IgD-negative memory B cell (primary cell): ENCODE measurements around the gene PLK5. TPM values are rescaled to one million over a fixed set of nuclear protein-coding genes. Genes with fewer than 3 reads are reported as not detected.
"Not testable (repeated sequence)": the region's sequence is repeated elsewhere in the genome, so short reads cannot be mapped to it uniquely, and the experiment has no call there.

Source experiments
- H3K27ac Mint-ChIP-seq, 3 donors: one replicate each; pipeline ENCODE4 v1.8.0; 2020 to 2022; ENCODE audit warnings: mild to moderate bottlenecking in 3 of 3, mixed read lengths in 3 of 3, moderate library complexity in 1 of 3
- H3K27me3 Mint-ChIP-seq: one replicate; pipeline ENCODE4 v1.8.0; 2021; ENCODE audit warnings: mixed read lengths
- H3K36me3 Mint-ChIP-seq: one replicate; pipeline ENCODE4 v1.8.0; 2020; ENCODE audit warnings: mild to moderate bottlenecking, mixed read lengths
- H3K4me1 Mint-ChIP-seq, 3 donors: one replicate each; pipeline ENCODE4 v1.8.0; 2020 to 2022; ENCODE audit warnings: mixed read lengths in 3 of 3, mild to moderate bottlenecking in 1 of 3
- H3K4me3 Mint-ChIP-seq, 4 donors: one replicate each; pipeline ENCODE4 v1.8.0; 2020 to 2022; ENCODE audit warnings: mild to moderate bottlenecking in 4 of 4, mixed read lengths in 4 of 4, moderate library complexity in 3 of 4
- H3K9me3 Mint-ChIP-seq, 3 donors: one replicate each; pipeline ENCODE4 v1.8.0; 2020 to 2021; ENCODE audit warnings: mixed read lengths in 3 of 3, mild to moderate bottlenecking in 1 of 3
- polyA plus RNA-seq: library from polyadenylated mRNA; unstranded; fragments of 300-500 nt; fragmentation: Illumina TruSeq; gene quantifications from one replicate; pipeline ENCODE4 v1.2.3, GENCODE V29; 2021

Gene PLK5
- polyA plus RNA-seq, 1 donor from 2014 or later, result not detected

GRCh38 chr19:1510442-1510806 is 13.5 kb upstream of the PLK5 start:
- Mint-ChIP-seq H3K4me1 (peaks cover 3 to 9% (median 6%) of the 10 kb centered on the region in 3 donors), H3K27me3 (peaks cover 34% of the 10 kb centered on the region), H3K36me3 (peaks cover 4% of the 10 kb centered on the region), H3K9me3 (peaks cover 0 to 9% (median 0%) of the 10 kb centered on the region in 3 donors), H3K4me3 (peak overlapping the region in 1 of 4 donors; percentile 70), H3K27ac (no peak overlapping the region)

GRCh38 chr19:1510807-1511206 is 13.1 kb upstream of the PLK5 start:
- peaks cover 4% of the 10 kb centered on the region for H3K36me3 Mint-ChIP-seq
- peaks cover 32% of the 10 kb centered on the region for H3K27me3 Mint-ChIP-seq
- H3K4me1 Mint-ChIP-seq, result peaks cover 3 to 9% (median 6%) of the 10 kb centered on the region in 3 donors
- peaks cover 0 to 9% (median 0%) of the 10 kb centered on the region in 3 donors for H3K9me3 Mint-ChIP-seq
- H3K27ac Mint-ChIP-seq, result peak overlapping the region in 1 of 3 donors; percentile 23
- peak overlapping the region in 1 of 4 donors; percentile 70 for H3K4me3 Mint-ChIP-seq

- H3K27ac Mint-ChIP-seq, result peak overlapping the region in 1 of 3 donors; percentile 56
- H3K36me3 Mint-ChIP-seq, result peaks cover 4% of the 10 kb centered on the region
- H3K4me1 Mint-ChIP-seq, result peaks cover 3 to 7% (median 6%) of the 10 kb centered on the region in 3 donors
- H3K9me3 Mint-ChIP-seq, result peaks cover 0 to 6% (median 1%) of the 10 kb centered on the region in 3 donors
- H3K27me3 Mint-ChIP-seq, result peaks cover 35% of the 10 kb centered on the region
- no peak overlapping the region for H3K4me3 Mint-ChIP-seq
Measured at GRCh38 chr19:1511318-1512317, 12.3 kb upstream of the PLK5 start.

DNA sequence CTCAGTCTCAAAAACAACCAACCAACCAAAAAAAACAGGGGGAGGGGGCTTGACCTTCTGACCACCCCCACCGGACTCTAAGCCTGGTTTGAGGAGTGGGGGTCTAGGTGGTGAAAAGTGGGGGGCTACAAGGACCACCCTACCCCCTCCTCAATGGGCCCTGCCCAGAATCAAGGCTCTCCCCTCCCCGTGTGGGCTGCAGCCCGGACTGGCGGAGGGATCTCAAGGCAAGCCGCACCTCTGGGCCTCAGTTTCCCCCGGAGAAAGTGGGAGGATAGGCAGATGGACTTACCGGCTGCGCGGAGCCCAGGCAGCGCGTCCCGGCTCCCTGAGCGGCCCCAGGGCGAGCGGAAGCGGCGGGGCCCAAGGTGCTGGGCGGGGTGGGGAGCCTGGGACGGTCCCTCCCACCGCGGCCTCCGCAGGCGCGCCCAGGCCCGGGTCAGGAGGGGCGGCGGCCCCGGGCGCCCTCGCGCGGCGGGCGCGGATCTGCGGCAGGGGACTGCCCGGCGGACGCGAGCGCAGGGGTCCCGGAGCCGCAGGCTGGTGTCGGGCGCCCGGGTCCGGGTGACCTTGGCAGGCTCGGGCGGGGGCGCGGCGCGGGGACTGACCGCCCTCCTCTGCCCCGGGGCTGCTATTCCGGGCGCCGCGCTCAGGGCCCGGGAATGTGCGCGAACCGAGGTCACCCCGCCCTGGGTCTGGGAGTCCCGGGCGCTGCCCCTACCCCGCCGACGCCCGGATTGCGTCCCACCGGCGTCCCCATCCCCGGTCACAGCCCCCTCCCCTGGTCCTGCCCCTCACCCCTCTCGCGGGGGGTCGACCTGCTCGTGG is 11.0 kb upstream of the PLK5 start, which contains the start of gene ADAMTSL5:
Gene ADAMTSL5 (minus strand): TSS at position 349 of the 828 bp plus-strand sequence. CDS start 2,076 bp downstream, outside the sequence.
- Mint-ChIP-seq H3K27ac (peak within 1 kb of the TSS in 1 of 3 donors; percentile 56), H3K9me3 (peaks cover 0 to 3% (median 2%) of the 10 kb centered on the region in 3 donors), H3K36me3 (peaks cover under 1% of the 10 kb centered on the region), H3K27me3 (peaks cover 32% of the 10 kb centered on the region), H3K4me3 (peak within 1 kb of the TSS in 3 of 4 donors; percentile 21 to 73 (median 23)), H3K4me1 (peaks cover 0 to 3% (median 2%) of the 10 kb centered on the region in 3 donors)

- Mint-ChIP-seq H3K27me3 (peaks cover 36% of the 10 kb centered on the region), H3K9me3 (peaks cover 0 to 3% (median under 1%) of the 10 kb centered on the region in 3 donors), H3K4me3 (peak overlapping the region in 2 of 4 donors; percentile 47 to 49), H3K4me1 (peaks cover 0 to 2% (median 2%) of the 10 kb centered on the region in 3 donors), H3K27ac (no peak overlapping the region), H3K36me3 (no peaks in the 10 kb centered on the region)
Measured at GRCh38 chr19:1513499-1514294, 10.2 kb upstream of the PLK5 start.

GRCh38 chr19:1514295-1514661 is 9.6 kb upstream of the PLK5 start:
- H3K36me3 Mint-ChIP-seq, result no peaks in the 10 kb centered on the region
- H3K9me3 Mint-ChIP-seq, result peaks cover 0 to 3% (median 0%) of the 10 kb centered on the region in 3 donors
- H3K27ac Mint-ChIP-seq, result no peak overlapping the region
- H3K4me3 Mint-ChIP-seq, result peak overlapping the region in 2 of 4 donors; percentile 47 to 49
- H3K4me1 Mint-ChIP-seq, result peaks cover 0 to 2% (median 2%) of the 10 kb centered on the region in 3 donors
- H3K27me3 Mint-ChIP-seq, result peaks cover 35% of the 10 kb centered on the region

DNA sequence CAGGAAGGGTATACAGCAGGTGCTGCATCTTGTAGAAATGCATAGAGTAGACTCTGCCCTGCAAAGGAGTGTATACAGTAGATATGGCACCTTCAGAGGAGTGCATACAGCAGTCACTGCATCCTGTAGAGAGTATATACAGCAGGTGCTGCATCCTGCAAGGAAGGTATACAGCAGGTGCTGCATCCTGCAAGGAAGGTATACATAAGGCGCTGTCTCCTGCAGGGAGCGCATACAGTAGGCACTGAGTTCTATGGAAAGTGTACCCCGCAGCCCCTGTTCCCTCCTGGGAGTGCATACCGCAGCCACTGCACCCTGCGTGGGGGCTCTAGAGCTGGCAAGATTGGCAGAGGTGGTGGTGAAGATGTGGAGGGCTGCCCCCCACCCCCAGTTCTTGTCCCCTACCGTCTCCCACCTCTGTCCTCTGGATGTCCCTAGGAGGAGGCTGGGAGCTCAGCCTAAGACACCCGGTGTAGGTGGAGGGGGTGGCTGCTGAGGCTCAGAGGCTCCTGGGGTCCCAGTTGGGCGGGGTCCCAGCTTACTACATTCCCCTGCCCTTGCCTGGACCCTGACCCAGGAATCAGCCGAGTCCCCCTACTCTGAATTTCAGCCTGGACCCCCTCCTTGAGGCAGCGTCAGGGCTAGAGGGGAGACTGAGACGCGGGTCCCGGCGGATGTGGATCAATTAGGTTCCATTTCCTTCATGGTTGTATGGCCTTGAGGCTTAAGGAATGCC is 8.7 kb upstream of the PLK5 start:
- Mint-ChIP-seq H3K36me3 (no peaks in the 10 kb centered on the region), H3K9me3 (peaks cover 0 to 3% (median 0%) of the 10 kb centered on the region in 3 donors), H3K4me3 (no peak overlapping the region), H3K27me3 (peaks cover 32% of the 10 kb centered on the region), H3K4me1 (peaks cover 0 to 2% (median 2%) of the 10 kb centered on the region in 3 donors), H3K27ac (no peak overlapping the region)

DNA sequence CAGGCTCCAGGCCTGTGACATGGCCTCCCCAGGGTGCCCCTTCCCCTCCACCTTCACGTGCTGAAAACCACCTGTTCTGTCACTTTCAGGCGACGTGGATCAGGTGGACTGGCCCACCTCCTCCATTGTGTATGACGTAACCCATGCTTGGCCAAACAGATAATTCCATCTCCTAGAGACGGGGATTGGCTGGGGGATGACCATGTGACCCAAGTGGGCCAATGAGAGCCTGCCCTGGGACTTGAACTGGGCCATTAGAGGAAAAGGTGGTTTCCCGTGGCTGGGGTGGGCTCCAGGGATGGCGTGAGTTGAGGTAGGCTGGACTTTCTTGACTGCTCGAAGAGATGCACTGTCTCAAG is 7.5 kb upstream of the PLK5 start:
- Mint-ChIP-seq H3K9me3 (peaks cover 0 to 3% (median 0%) of the 10 kb centered on the region in 3 donors), H3K4me3 (no peak overlapping the region), H3K36me3 (no peaks in the 10 kb centered on the region), H3K27me3 (peaks cover 28% of the 10 kb centered on the region), H3K4me1 (peaks cover 0 to 2% (median 0%) of the 10 kb centered on the region in 3 donors), H3K27ac (no peak overlapping the region)

- Mint-ChIP-seq H3K9me3 (peaks cover 0 to 3% (median 0%) of the 10 kb centered on the region in 3 donors), H3K4me3 (no peak overlapping the region), H3K27ac (no peak overlapping the region), H3K36me3 (no peaks in the 10 kb centered on the region), H3K27me3 (peaks cover 28% of the 10 kb centered on the region), H3K4me1 (peaks cover 0 to 2% (median 0%) of the 10 kb centered on the region in 3 donors)
Measured at GRCh38 chr19:1518471-1518870, 5.4 kb upstream of the PLK5 start.

GRCh38 chr19:1519802-1520201 is 4.1 kb upstream of the PLK5 start:
- not testable (repeated sequence) for H3K4me3 Mint-ChIP-seq, H3K36me3 Mint-ChIP-seq, H3K9me3 Mint-ChIP-seq, H3K27ac Mint-ChIP-seq, H3K4me1 Mint-ChIP-seq
- peaks cover 28% of the 10 kb centered on the region for H3K27me3 Mint-ChIP-seq

DNA sequence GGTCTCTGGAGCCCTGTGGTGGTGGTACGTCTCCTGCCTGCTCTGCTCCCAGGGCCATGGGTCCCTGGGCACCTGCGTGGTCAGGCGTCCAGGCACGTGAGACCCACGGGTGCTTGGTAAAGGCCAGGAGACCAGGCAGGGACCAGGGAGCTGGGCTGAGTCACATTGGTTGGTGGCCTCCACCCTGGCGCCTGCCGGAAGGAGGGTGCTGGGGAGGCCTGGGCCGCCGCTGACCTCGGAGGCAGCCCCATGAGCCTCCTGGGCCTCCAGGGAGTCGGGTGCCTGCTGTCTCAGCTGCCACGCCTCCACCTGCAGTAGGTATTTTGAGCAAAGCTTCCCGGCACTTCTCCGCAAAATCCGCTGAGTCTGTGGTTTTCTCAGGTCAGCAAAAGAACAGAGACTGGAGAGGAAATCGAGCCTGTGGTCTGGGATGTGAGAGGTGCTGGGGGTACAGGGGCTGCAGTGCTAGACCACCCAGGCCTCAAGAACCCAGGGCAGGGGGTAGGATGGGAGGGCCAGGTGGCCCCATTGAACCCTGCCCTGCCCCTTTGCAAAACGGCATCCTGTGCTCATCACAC is 3.6 kb upstream of the PLK5 start:
- H3K27me3 Mint-ChIP-seq, result peaks cover 31% of the 10 kb centered on the region
- no peak overlapping the region for H3K4me3 Mint-ChIP-seq
- H3K36me3 Mint-ChIP-seq, result no peaks in the 10 kb centered on the region
- H3K9me3 Mint-ChIP-seq, result peaks cover 0 to 4% (median 3%) of the 10 kb centered on the region in 3 donors
- H3K4me1 Mint-ChIP-seq, result peaks cover 0 to 6% (median 0%) of the 10 kb centered on the region in 3 donors
- H3K27ac Mint-ChIP-seq, result no peak overlapping the region

DNA sequence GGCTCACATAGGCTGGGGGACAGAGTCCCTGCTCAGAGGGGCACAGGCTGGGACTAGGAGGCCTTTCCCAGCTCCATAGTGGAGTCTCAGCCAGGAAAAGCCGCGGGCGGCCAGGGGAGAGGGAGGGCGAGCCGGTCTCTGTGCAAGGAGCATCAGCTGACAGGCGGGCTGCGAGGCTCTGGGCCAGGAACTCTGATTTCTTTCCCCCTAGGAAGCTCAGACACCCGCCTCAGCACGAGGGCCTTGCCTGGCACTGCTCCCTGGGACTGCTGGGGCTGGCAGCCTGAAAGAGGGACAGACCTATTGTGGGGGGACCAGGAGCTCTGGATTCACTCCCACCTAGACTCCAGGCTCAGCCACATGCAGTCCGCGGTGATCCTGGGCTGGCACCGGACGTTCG is 2.2 kb upstream of the PLK5 start:
- no peak overlapping the region for H3K4me3 Mint-ChIP-seq
- H3K27ac Mint-ChIP-seq, result peak overlapping the region in 1 of 3 donors; percentile 14
- peaks cover 36% of the 10 kb centered on the region for H3K27me3 Mint-ChIP-seq
- H3K4me1 Mint-ChIP-seq, result peaks cover 0 to 6% (median 0%) of the 10 kb centered on the region in 3 donors
- H3K9me3 Mint-ChIP-seq, result peaks cover 0 to 4% (median 1%) of the 10 kb centered on the region in 3 donors
- H3K36me3 Mint-ChIP-seq, result no peaks in the 10 kb centered on the region

DNA sequence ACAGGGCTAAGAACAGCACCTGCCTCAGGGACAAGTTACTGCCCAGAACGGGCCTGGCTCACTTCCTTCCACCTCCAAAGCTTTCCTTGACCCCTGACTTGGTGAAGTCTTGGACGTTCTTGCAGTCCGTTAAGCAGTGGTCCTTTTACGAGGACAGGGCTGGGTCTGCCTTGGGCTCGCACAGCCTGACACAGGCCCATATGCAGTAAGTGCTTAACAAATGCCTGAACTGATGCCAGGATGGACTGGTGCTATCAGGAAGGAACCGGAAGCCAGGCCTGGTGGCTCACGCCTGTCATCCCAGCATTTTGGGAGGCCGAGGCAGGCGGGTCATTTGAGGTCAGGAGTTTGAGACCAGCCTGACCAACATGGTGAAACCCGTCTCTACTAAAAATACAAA is 1.8 kb upstream of the PLK5 start:
- H3K4me1 Mint-ChIP-seq, result peaks cover 0 to 6% (median 0%) of the 10 kb centered on the region in 3 donors
- peaks cover 0 to 4% (median 0%) of the 10 kb centered on the region in 3 donors for H3K9me3 Mint-ChIP-seq
- no peak overlapping the region for H3K27ac Mint-ChIP-seq
- no peak overlapping the region for H3K4me3 Mint-ChIP-seq
- H3K36me3 Mint-ChIP-seq, result no peaks in the 10 kb centered on the region
- peaks cover 36% of the 10 kb centered on the region for H3K27me3 Mint-ChIP-seq
